Kidney epithelial cell (primary cell): ENCODE results near the gene TRIAP1. TPM values are rescaled to one million over a fixed set of nuclear protein-coding genes. Genes with fewer than 3 reads are reported as not detected.
A peak's percentile ranks its signal among the peaks of the same experiment; 100 is the strongest.
"Not testable (repeated sequence)": the region's sequence is repeated elsewhere in the genome, so short reads cannot be mapped to it uniquely, and the experiment has no call there.

Source experiments
- DNase-seq: peaks from one replicate; pipeline ENCODE4 v3.0.0-alpha.2; 2010; ENCODE audit warnings: low read depth
- H3K27me3 ChIP-seq: 2 replicates; pipeline ENCODE4 v1.6.0; 2011; ENCODE audit warnings: low read length; ENCODE audit not compliant: control insufficient read depth, insufficient read depth
- H3K36me3 ChIP-seq: 2 replicates; pipeline ENCODE4 v1.5.1; 2011; ENCODE audit warnings: low read length; ENCODE audit not compliant: control insufficient read depth, insufficient read depth
- H3K4me3 ChIP-seq: 2 replicates; pipeline ENCODE4 v1.5.1; 2011; ENCODE audit warnings: low read depth, mild to moderate bottlenecking, control low read depth, low read length
- total RNA-seq: library from RNA; depleted of rRNA; stranded (reverse); fragments of >200 nt; gene quantifications from 2 replicates; pipeline ENCODE4 v1.2.3, GENCODE V29; 2015
- TF ChIP-seq, protein P1 (sequence below): IDR thresholded peaks from 2 replicates; pipeline ENCODE4 v1.5.1; 2011; ENCODE audit warnings: mild to moderate bottlenecking, moderate library complexity, low read length, control low read depth, inconsistent platforms; ENCODE audit not compliant: insufficient read depth, poor library complexity, severe bottlenecking

Gene TRIAP1
- total RNA-seq, 1 donor from 2014 or later, result 57.1 TPM

DNA sequence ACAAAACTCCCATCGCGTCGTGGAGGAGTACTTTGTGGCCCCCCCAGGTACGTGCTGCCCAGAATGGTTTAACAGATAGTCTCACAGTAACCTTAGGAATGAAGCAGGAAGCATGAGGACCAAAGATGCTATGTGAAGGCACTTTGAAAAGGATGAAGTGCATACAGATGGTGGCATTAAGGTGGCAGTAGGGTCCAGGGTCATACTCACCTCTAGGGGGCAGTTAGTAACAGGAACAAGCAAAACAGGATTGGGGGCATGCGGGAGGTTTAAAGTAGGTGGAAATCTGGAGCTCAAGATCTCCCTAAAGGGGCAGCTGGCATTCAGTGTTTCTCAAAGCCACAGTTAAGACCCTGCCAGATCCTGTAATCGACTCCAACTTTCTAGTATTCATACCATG, 10.9 kb upstream of the TRIAP1 start:
- DNase-seq, result no peak
- no peaks in the 10 kb centered on the region for H3K27me3 ChIP-seq
- no peak overlapping the region for H3K4me3 ChIP-seq
- TF ChIP-seq, protein P1, sequence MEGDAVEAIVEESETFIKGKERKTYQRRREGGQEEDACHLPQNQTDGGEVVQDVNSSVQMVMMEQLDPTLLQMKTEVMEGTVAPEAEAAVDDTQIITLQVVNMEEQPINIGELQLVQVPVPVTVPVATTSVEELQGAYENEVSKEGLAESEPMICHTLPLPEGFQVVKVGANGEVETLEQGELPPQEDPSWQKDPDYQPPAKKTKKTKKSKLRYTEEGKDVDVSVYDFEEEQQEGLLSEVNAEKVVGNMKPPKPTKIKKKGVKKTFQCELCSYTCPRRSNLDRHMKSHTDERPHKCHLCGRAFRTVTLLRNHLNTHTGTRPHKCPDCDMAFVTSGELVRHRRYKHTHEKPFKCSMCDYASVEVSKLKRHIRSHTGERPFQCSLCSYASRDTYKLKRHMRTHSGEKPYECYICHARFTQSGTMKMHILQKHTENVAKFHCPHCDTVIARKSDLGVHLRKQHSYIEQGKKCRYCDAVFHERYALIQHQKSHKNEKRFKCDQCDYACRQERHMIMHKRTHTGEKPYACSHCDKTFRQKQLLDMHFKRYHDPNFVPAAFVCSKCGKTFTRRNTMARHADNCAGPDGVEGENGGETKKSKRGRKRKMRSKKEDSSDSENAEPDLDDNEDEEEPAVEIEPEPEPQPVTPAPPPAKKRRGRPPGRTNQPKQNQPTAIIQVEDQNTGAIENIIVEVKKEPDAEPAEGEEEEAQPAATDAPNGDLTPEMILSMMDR, result peak; percentile 30
- H3K36me3 ChIP-seq, result no peaks in the 10 kb centered on the region

DNA sequence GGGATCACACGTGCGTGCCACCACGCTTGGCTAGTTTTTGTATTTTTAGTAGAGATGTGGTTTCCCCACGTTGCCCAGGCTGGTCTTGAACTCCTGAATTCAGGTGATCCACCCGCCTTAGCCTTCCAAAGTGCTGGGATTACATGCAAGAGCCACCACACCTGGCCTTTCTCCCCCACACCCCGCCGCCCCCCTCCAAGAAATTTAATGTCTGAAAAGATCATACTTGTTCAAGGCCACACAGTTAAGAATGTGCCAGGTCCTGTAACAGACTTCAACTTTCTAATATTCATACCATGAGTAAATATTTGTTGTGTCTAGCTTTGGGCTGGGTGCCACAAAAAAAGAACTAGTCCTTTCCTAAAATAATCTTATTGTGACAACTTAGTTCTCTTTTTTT, 9.1 kb upstream of the TRIAP1 start:
- no peaks in the 10 kb centered on the region for H3K27me3 ChIP-seq
- no peak overlapping the region for H3K4me3 ChIP-seq
- DNase-seq, result no peak
- H3K36me3 ChIP-seq, result no peaks in the 10 kb centered on the region
- TF ChIP-seq, protein P1, result no peak

DNA sequence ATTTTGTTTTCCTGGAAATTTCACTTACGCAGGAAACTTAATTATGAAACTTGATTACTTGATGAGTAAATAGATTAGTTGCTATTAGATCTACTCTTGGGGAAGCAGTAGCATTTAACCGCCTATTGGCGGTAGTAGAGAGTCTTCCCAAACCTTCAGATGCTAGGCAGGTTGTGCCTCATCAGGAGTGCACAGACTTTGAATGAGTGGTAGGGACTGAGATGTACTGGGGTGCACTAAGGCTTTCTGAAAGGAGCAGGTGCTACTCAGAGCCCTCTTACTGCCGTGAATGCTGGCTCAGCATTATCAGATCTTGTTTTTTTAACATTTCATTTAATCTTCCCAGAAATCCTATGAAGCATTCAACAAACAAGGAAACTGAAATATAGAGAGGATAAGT, 7.8 kb upstream of the TRIAP1 start:
- TF ChIP-seq, protein P1, result peak; percentile 65
- no peak for DNase-seq
- Histone ChIP-seq H3K36me3 (no peaks in the 10 kb centered on the region), H3K4me3 (no peak overlapping the region), H3K27me3 (no peaks in the 10 kb centered on the region)

DNA sequence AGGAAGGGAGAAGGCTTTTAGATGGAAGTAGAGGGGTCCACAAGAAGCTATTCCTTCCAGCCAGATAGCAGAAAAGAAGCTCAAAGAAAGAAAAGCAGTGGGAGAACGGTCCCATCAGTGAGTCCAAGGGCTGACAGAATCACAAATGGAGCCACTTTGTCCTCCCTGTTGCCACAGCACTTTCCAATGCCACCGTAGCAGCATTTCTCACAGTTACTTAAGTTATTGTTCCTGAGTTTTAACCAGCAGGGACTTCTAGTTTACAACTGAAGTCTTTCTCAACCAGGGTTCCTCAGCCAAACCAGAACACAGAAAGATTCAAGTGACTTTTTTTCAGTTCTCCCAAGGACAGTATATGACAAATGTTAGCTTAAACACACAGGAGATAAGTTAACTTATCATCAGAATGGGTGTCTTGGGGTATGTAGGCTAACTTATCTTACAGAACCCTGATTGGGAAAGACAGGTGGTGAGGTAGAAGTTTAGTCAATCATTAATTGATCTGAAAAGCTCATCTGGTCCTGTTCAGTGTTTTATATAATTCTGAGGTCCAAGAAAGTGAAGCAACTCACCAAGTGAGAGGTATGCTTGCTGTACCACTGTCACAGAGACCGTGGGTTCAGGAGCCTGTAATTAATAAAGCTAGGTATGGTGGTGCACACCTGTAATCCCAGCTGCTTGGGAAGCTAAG, 7.0 kb upstream of the TRIAP1 start:
- Histone ChIP-seq H3K36me3 (no peaks in the 10 kb centered on the region), H3K4me3 (no peak overlapping the region), H3K27me3 (no peaks in the 10 kb centered on the region)
- TF ChIP-seq, protein P1, result no peak
- DNase-seq, result no peak

DNA sequence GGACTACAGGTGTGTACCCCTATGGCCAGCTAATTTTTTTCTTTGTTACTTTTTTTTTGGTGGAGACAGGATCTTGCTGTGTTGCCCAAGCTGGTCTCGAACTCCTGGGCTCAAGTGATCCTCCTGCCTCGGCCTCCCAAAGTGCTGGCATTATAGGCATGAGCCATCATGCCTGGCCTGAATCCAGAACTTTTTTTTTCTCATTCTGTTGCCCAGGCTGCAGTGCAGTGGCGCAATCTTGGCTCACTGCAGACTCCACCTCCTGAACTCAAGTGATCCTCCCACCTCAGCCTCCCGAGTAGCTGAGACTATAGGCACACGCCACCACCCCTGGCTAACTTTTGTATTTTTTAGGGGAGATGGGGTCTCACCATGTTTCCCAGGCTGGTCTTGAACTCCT, 6.3 kb upstream of the TRIAP1 start:
- DNase-seq, H3K4me3 ChIP-seq, H3K36me3 ChIP-seq, H3K27me3 ChIP-seq: not testable (repeated sequence)

DNA sequence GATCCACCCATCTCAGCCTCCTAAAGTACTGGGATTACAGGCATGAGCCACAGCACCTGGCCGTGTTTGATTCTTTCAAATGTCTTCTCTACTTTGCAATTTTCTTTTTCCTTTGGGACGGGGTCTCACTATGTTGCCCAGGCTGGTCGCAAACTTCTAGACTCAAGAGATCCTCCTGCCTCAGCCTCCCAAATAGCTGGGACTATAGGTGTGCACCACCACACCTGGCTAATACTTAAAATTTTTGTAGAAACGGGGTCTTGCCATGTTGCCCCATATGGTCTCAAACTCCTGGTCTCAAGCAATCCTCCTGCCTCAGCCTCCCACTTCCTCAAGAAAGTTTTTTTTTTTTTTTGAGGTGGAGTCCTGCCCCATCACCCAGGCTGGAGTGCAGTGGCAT, 1.8 kb upstream of the TRIAP1 start:
- TF ChIP-seq, protein P1, result no peak
- H3K36me3 ChIP-seq, result no peaks in the 10 kb centered on the region
- H3K27me3 ChIP-seq, result no peaks in the 10 kb centered on the region
- no peak overlapping the region for H3K4me3 ChIP-seq
- DNase-seq, result no peak

DNA sequence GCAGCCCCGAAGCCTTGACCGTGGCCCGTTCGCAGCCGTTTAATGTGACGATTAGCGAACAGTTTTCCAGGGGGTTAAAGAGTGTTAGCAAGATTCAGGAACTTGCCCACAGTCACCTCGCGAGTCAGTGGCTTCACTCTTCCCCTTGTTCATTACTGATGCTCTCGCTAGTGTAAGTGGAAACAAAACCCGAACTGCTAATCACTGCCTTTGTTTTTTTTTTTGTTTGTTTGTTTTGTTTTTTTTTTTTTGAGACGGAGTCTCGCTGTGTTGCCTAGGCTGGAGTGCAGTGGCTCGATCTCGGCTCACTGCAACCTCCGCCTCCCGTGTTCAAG, 627 bp upstream of the TRIAP1 start:
- peak overlapping the region; percentile 90 for H3K4me3 ChIP-seq
- DNase-seq, H3K27me3 ChIP-seq, H3K36me3 ChIP-seq: not testable (repeated sequence)
